K562 (cell line): ENCODE data around the gene CPNE1. TPM values are rescaled to one million over a fixed set of nuclear protein-coding genes. Genes with fewer than 3 reads are reported as not detected.

Experiments
- ATAC-seq: fragments of 200-7000 bp; cut with Tn5 transposase; 3 replicates; pipeline ENCODE4 v1.9.1; 2020; ENCODE audit warnings: moderate library complexity
- BruUV-seq: library from RNA; stranded (reverse); fragments of 400-500 nt; replicated peaks from 2 replicates; lab custom pipeline; 2021; lab: Mats Ljungman, UMichigan
- CTCF ChIA-PET: fragments of 300-600 bp; formaldehyde crosslinking; extraction: SDS; loops from one replicate; lab custom pipeline; 2021; ENCODE audit warnings: low intra/inter-chr PET ratio; lab: Yijun Ruan, JAX
- POLR2A ChIA-PET: fragments of 300-600, 350-650 bp; sonication (Branson Sonifier 250); formaldehyde crosslinking; extraction: SDS; loops from one replicate; lab custom pipeline; 2021; ENCODE audit warnings: antibody characterized with exemption, inconsistent platforms; lab: Yijun Ruan, JAX
- DNase-seq, 4 experiments: peaks; one replicate each; pipeline versions ENCODE4 v3.0.0 to v3.0.0-alpha.2; 2011 to 2018; ENCODE audit warnings: low spot score in 3 of 4, mixed read lengths in 3 of 4; ENCODE audit errors: extremely low read depth in 1 of 4
- FAIRE-seq: peaks from 2 replicates; lab custom pipeline; 2011; peaks lifted over from hg19 to GRCh38; lab: Jason Lieb, UNC
- H2AFZ ChIP-seq: 2 replicates; pipeline ENCODE4 v1.6.0; 2011; ENCODE audit warnings: low read depth, low read length, control low read depth, inconsistent platforms
- H3K27ac ChIP-seq: fragments of 200-600 bp; 3 replicates; pipeline ENCODE4 v1.8.0; 2011; ENCODE audit warnings: low read depth, mild to moderate bottlenecking, control low read depth, inconsistent platforms, low read length, moderate library complexity, mixed read lengths; ENCODE audit errors: extremely low read depth
- H3K27me3 ChIP-seq, 2 experiments: fragments of 300-600 bp in 1 of 2; 2 replicates in 1 of 2; 3 replicates in 1 of 2; pipeline versions ENCODE4 v1.6.0 to v1.8.0; 2011; ENCODE audit warnings: inconsistent platforms in 2 of 2, low read length in 2 of 2, mild to moderate bottlenecking in 1 of 2, mixed read lengths in 1 of 2, moderate library complexity in 1 of 2; ENCODE audit not compliant: control insufficient read depth in 2 of 2, insufficient read depth in 2 of 2
- H3K36me3 ChIP-seq: fragments of 300-600 bp; 3 replicates; pipeline ENCODE4 v1.8.0; 2011; ENCODE audit warnings: mild to moderate bottlenecking, low read length, inconsistent platforms; ENCODE audit not compliant: control insufficient read depth, insufficient read depth
- H3K4me1 ChIP-seq, 2 experiments: fragments of 200-600 bp in 1 of 2; replicated peaks in 1 of 2; 2 replicates in 1 of 2; 3 replicates in 1 of 2; pipeline versions ENCODE4 v1.5.1 to v1.8.0; 2011; ENCODE audit warnings: inconsistent platforms in 2 of 2, low read length in 2 of 2, mild to moderate bottlenecking in 1 of 2, mixed read lengths in 1 of 2, moderate library complexity in 1 of 2; ENCODE audit not compliant: control insufficient read depth in 2 of 2, insufficient read depth in 2 of 2
- H3K4me2 ChIP-seq: 2 replicates; pipeline ENCODE4 v1.6.1; 2011; ENCODE audit warnings: low read length, control low read depth, inconsistent platforms, mixed read lengths; ENCODE audit not compliant: insufficient read depth
- H3K4me3 ChIP-seq: fragments of 200-600 bp; sonication (generic), shearing (Covaris generic); 2 replicates; pipeline ENCODE4 v1.5.1; 2016; ENCODE audit warnings: control low read depth, inconsistent platforms
- H3K79me2 ChIP-seq: fragments of 200-600 bp; 3 replicates; pipeline ENCODE4 v1.8.0; 2011; ENCODE audit warnings: low read length, inconsistent platforms; ENCODE audit not compliant: control insufficient read depth, insufficient read depth
- H3K9ac ChIP-seq, 2 experiments: 2 replicates each; pipeline versions ENCODE4 v1.6.0 to v1.6.1; 2011; ENCODE audit warnings: low read depth in 2 of 2, low read length in 2 of 2, control low read depth in 1 of 2, inconsistent platforms in 1 of 2, mild to moderate bottlenecking in 1 of 2, mixed read lengths in 1 of 2; ENCODE audit not compliant: insufficient read depth in 1 of 2
- H3K9me1 ChIP-seq: one replicate; pipeline ENCODE4 v1.6.0; 2011; ENCODE audit warnings: inconsistent platforms, mild to moderate bottlenecking, low read length, moderate library complexity; ENCODE audit not compliant: control insufficient read depth, insufficient read depth
- H3K9me3 ChIP-seq: replicated peaks from 2 replicates; pipeline ENCODE4 v1.5.1; 2011; ENCODE audit warnings: low read depth, low read length, inconsistent platforms; ENCODE audit not compliant: control insufficient read depth, insufficient read depth
- H4K20me1 ChIP-seq: replicated peaks from 2 replicates; pipeline ENCODE4 v1.6.1; 2011; ENCODE audit warnings: low read length, inconsistent platforms, mixed read lengths; ENCODE audit not compliant: control insufficient read depth, insufficient read depth
- ARID1B ChIP-seq: fragments of 450-650 bp; IDR thresholded peaks from 2 replicates; pipeline ENCODE4 v1.6.1; 2016; ENCODE audit warnings: antibody characterized with exemption, mild to moderate bottlenecking, inconsistent platforms
- BCOR ChIP-seq: fragments of 450-650 bp; IDR thresholded peaks from 2 replicates; pipeline ENCODE4 v1.6.1; 2016
- EHMT2 ChIP-seq: fragments of 450-650 bp; IDR thresholded peaks from 2 replicates; pipeline ENCODE4 v1.6.1; 2018; ENCODE audit warnings: antibody characterized with exemption
- FOXK1 ChIP-seq: sonication (generic); formaldehyde crosslinking; IDR thresholded peaks from 2 replicates; pipeline ENCODE4 v1.8.0; 2022; ENCODE audit warnings: missing genetic modification reagents, mild to moderate bottlenecking, borderline replicate concordance
- NFRKB ChIP-seq: fragments of 450-650 bp; IDR thresholded peaks from 2 replicates; pipeline ENCODE4 v1.6.1; 2016; ENCODE audit warnings: low read depth
- NR2F6 ChIP-seq: fragments of 450-650 bp; formaldehyde crosslinking; IDR thresholded peaks from 2 replicates; pipeline ENCODE4 v1.4.0; 2020; ENCODE audit warnings: mild to moderate bottlenecking
- RAD51 ChIP-seq: fragments of 450-650 bp; IDR thresholded peaks from 2 replicates; pipeline ENCODE4 v1.7.1; 2016; ENCODE audit warnings: low read depth, mild to moderate bottlenecking, borderline replicate concordance
- SRSF3 ChIP-seq: fragments of 200-400 bp; formaldehyde crosslinking; IDR thresholded peaks from 2 replicates; pipeline ENCODE4 v1.6.1; 2016; ENCODE audit warnings: mild to moderate bottlenecking, low read length, moderate library complexity; ENCODE audit not compliant: insufficient read depth
- SUPT5H ChIP-seq: fragments of 450-650 bp; IDR thresholded peaks from 2 replicates; pipeline ENCODE4 v1.6.1; 2016
- XRCC5 ChIP-seq: fragments of 200-400 bp; formaldehyde crosslinking; IDR thresholded peaks from 2 replicates; pipeline ENCODE4 v1.6.1; 2017; ENCODE audit warnings: low read depth, mild to moderate bottlenecking, low read length
- ZC3H8 ChIP-seq: fragments of 450-650 bp; IDR thresholded peaks from 2 replicates; pipeline ENCODE4 v1.6.1; 2017
- ZNF253 ChIP-seq: fragments of 250-450 bp; sonication (Bioruptor Pico); conservative IDR thresholded peaks from 2 replicates; pipeline ENCODE4 v1.6.1; 2021; ENCODE audit warnings: mild to moderate bottlenecking
- ZZZ3 ChIP-seq: fragments of 450-650 bp; IDR thresholded peaks from 2 replicates; pipeline ENCODE4 v1.6.1; 2016; ENCODE audit warnings: antibody characterized with exemption, mild to moderate bottlenecking, moderate library complexity
- whole genome bisulfite sequencing: fragments of 100-300 bp; shearing (Covaris generic); methylation state at CpG from one replicate; pipeline ENCODE4 v1.1.6; 2016; ENCODE audit warnings: low coverage, mixed read lengths; ENCODE audit not compliant: insufficient coverage; ENCODE audit errors: missing lambda C conversion rate; 5-methylcytosine and 5-hydroxymethylcytosine counted together
- in situ Hi-C: fragments of 300-500 bp; cut with MboI; formaldehyde crosslinking; loops from 4 replicates; pipeline ENCODE4 v1.15.0; 2018; ENCODE audit warnings: inconsistent platforms, mixed read lengths
- intact Hi-C: fragments of 100-400 bp; cut with micrococcal nuclease; formaldehyde crosslinking; loops from 2 replicates; pipeline ENCODE4 v1.14.2; 2022
- polyA plus RNA-seq, 8 experiments: library from polyadenylated mRNA; depleted of rRNA in 4 of 8; stranded (reverse) in 5 of 8; unstranded in 3 of 8; fragments of >200 nt; fragmentation: Nextera tagmentation in 2 of 8; fragmentation: Illumina TruSeq in 1 of 8; extraction: Ambion mirVana in 2 of 8; extraction: Trizol in 1 of 8; gene quantifications; 2 replicates each; pipeline versions ENCODE4 v1.2.1 to v1.2.3, GENCODE V29; 2011 to 2014; ENCODE audit warnings: inconsistent platforms in 1 of 8, missing spikeins in 1 of 8
- total RNA-seq, 7 experiments: library from RNA; depleted of rRNA in 6 of 7; stranded (reverse); fragments of >200 nt in 6 of 7; fragmentation: Illumina TruSeq in 2 of 7; extraction: Trizol in 2 of 7; gene quantifications; 2 replicates each; pipeline versions ENCODE4 v1.2.1 to v1.2.3, GENCODE V29; 2011 to 2021; ENCODE audit warnings: low replicate concordance in 1 of 7
- TF ChIP-seq, protein P1 (sequence below): fragments of 200-800 bp; sonication (Bioruptor generic); IDR thresholded peaks from 2 replicates; pipeline ENCODE4 v1.6.1; 2017; ENCODE audit warnings: missing genetic modification characterization, missing compliant biosample characterization

CPNE1 gene
- total and polyA plus RNA-seq, 9 of the 15 experiments (the other 6 are each of a cell fraction or from before 2014, with no cell fraction given), result 42.1 to 102 (median 56.0) TPM

DNA sequence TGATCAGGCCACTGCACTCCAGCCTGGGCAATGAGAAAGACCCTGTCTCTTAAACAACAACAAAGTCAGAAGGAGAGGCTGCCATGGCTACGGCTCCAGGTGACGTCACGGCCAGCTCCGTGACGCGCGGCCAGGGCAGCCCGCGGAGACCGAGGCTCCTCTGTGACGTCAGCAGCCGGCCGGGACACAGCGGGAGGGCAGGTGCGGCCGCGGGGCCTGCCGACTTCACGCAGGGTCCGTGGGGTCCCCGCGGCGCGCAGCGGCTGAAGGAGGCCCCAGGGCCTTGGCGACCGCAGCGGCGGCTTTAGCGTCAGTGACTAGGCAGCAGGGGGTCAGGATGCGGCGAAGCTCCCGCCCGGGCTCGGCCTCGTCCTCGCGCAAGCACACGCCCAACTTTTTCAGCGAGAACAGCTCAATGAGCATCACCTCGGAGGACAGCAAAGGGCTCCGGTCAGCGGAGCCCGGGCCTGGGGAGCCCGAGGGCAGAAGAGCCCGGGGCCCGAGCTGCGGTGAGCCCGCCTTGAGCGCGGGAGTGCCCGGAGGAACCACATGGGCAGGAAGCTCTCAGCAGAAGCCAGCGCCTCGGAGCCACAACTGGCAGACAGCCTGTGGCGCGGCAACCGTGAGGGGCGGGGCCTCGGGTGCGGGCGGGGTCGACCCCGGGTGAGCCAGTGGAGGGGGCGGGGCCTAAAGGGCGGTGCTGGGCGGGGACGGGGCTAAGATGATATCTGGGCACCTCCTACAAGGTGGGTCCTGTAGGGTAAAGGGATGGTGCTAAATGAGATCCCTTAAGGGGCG lies 48.8 kb downstream of the CPNE1 start, which contains the start of gene SPAG4 (continued):
- TF ChIP-seq FOXK1 (CRISPR knock-in tag) (no peak), EHMT2 (no peak), XRCC5 (no peak), ZC3H8 (no peak), SUPT5H (peak; percentile 68), NFRKB (no peak), RAD51 (no peak), NR2F6 (CRISPR knock-in tag) (no peak), ZNF253 (CRISPR knock-in tag) (no peak)

DNA sequence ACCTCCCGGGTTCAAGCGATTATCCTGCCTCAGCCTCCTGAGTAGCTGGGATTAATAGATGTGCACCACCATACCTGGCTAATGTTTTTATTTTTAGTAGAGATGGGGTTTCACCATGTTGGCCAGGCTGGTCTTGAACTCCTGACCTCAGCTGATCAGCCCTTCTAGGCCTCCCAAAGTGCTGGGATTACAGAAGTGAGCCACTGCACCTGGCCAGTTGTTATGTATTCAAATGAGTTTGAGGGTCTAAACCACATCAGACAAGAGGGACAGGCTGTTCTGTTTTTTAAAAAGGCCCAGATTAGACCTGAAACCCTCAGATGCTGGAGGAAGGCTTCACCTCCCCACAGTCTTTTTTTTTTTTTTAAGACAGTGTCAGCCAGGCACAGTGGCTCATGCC lies 53.2 kb downstream of the CPNE1 start:
- H3K9ac ChIP-seq, result no peak overlapping the region; a peak in 1 of 4 replicates
- DNase-seq (no peak), FAIRE-seq (no peak), ATAC-seq (no peak)
- H2AFZ ChIP-seq, result peak overlapping the region; percentile 12; the same call in 1 of the 2 replicates
- peaks cover 15 to 31% of the 10 kb centered on the region in 2 experiments; a peak in 4 of 5 replicates for H3K4me1 ChIP-seq
- no peak overlapping the region for H3K4me2 ChIP-seq
- no peak overlapping the region for H3K27ac ChIP-seq
- in situ Hi-C loops, result no loop called here
- H3K4me3 ChIP-seq, result no peak overlapping the region
- intact Hi-C loops, result loop anchor here (10.0 kb wide), 1 partner anchor 147 kb away; no protein-coding TSS in a partner anchor
- H3K79me2 ChIP-seq, result no peaks in the 10 kb centered on the region
- ChIA-PET CTCF (no interaction called here), POLR2A (interaction anchor here (0.6 to 0.9 kb wide), 5 partner anchors 10 to 109 kb away, joined by 3 read pairs; no protein-coding TSS in a partner anchor)
- H3K9me1 ChIP-seq, result no peaks in the 10 kb centered on the region
- 60% methylated on average over 1 of the region's 2 CpGs for WGBS
- no peaks in the 10 kb centered on the region for H3K27me3 ChIP-seq
- H3K36me3 ChIP-seq, result no peaks in the 10 kb centered on the region
- no peaks in the 10 kb centered on the region for H4K20me1 ChIP-seq
- no TSS peak for BruUV-seq
- TF ChIP-seq BCOR, result 0 out of 2 replicates have a peak, but pooled peaks have one; percentile 3
- no peak for TF ChIP-seq SRSF3
- TF ChIP-seq ZZZ3, result no peak
- TF ChIP-seq, protein P1, sequence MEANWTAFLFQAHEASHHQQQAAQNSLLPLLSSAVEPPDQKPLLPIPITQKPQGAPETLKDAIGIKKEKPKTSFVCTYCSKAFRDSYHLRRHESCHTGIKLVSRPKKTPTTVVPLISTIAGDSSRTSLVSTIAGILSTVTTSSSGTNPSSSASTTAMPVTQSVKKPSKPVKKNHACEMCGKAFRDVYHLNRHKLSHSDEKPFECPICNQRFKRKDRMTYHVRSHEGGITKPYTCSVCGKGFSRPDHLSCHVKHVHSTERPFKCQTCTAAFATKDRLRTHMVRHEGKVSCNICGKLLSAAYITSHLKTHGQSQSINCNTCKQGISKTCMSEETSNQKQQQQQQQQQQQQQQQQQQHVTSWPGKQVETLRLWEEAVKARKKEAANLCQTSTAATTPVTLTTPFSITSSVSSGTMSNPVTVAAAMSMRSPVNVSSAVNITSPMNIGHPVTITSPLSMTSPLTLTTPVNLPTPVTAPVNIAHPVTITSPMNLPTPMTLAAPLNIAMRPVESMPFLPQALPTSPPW (CRISPR knock-in tag), result no peak
- TF ChIP-seq ARID1B, result no peak
- H3K9me3 ChIP-seq, result no peaks in the 10 kb centered on the region
